Tibial nerve (tissue), 3 donors: ENCODE measurements around the gene SGPL1.

Experiments
- POLR2A ChIP-seq, 2 donors: fragments of 450-650 bp; IDR thresholded peaks; one replicate each; pipeline ENCODE4 v1.6.1; 2017; ENCODE audit warnings: antibody characterized with exemption in 2 of 2, mild to moderate bottlenecking in 2 of 2, moderate library complexity in 2 of 2
- TF ChIP-seq, protein P1 (sequence below), 5 experiments: fragments of 200-600 bp in 3 of 5; fragments of 450-650 bp in 2 of 5; sonication (generic) in 3 of 5; IDR thresholded peaks; one replicate each; pipeline ENCODE4 v1.5.1; 2016 to 2019; ENCODE audit warnings: antibody characterized with exemption in 5 of 5, mild to moderate bottlenecking in 3 of 5, moderate library complexity in 2 of 5

DNA sequence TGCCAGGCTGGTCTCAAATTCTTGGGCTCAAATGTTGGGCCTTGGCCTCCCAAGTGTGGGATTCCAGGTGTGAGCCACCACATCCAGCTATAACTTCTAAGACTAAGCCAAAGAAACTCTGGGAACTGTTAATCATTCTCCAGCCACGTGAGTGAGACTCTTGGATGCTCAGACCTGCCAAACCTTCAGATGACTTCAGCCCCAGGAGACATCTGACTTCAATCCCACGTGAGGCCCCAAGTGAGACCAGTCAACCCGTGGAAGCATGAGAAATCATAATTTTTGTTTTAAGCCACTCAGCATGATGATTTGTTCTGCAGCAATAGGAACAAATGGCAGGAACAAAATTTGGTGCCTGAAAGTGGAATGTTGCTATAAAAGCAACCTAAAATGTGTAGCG, 76.9 kb downstream of the SGPL1 start:
- TF ChIP-seq, protein P1, sequence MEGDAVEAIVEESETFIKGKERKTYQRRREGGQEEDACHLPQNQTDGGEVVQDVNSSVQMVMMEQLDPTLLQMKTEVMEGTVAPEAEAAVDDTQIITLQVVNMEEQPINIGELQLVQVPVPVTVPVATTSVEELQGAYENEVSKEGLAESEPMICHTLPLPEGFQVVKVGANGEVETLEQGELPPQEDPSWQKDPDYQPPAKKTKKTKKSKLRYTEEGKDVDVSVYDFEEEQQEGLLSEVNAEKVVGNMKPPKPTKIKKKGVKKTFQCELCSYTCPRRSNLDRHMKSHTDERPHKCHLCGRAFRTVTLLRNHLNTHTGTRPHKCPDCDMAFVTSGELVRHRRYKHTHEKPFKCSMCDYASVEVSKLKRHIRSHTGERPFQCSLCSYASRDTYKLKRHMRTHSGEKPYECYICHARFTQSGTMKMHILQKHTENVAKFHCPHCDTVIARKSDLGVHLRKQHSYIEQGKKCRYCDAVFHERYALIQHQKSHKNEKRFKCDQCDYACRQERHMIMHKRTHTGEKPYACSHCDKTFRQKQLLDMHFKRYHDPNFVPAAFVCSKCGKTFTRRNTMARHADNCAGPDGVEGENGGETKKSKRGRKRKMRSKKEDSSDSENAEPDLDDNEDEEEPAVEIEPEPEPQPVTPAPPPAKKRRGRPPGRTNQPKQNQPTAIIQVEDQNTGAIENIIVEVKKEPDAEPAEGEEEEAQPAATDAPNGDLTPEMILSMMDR (IDR thresholded peaks at IDR 0.05), result no peak
- no peak for TF ChIP-seq POLR2A (IDR thresholded peaks at IDR 0.05)
